GM12873 (cell line): ENCODE measurements around the gene NUAK1.

Experiments
- CTCF ChIP-seq: IDR thresholded peaks from 2 replicates; pipeline ENCODE4 v1.5.1; 2012; ENCODE audit warnings: low read depth, mild to moderate bottlenecking, moderate library complexity, low read length, control low read depth; ENCODE audit not compliant: insufficient read depth; ENCODE audit errors: missing control alignments

NUAK1 gene

GRCh38 chr12:106070147-106070546 lies 68.6 kb downstream of the NUAK1 start:
- no peak for TF ChIP-seq CTCF

- TF ChIP-seq CTCF = no peak
Observed at GRCh38 chr12:106068296-106068695, 70.5 kb downstream of the NUAK1 start.

GRCh38 chr12:106067606-106068205 lies 71.0 kb downstream of the NUAK1 start:
- no peak for TF ChIP-seq CTCF

GRCh38 chr12:106066726-106067325 lies 71.9 kb downstream of the NUAK1 start:
- TF ChIP-seq CTCF = no peak

GRCh38 chr12:106066051-106066705 lies 72.6 kb downstream of the NUAK1 start:
- no peak for TF ChIP-seq CTCF

GRCh38 chr12:106065506-106065905 lies 73.2 kb downstream of the NUAK1 start:
- no peak for TF ChIP-seq CTCF

- no peak for TF ChIP-seq CTCF
Observed at GRCh38 chr12:106064721-106065021, 74.1 kb downstream of the NUAK1 start.
